NCI-H2171 treated with DMSO at 0.1 percent for 48 hours (cell line): ENCODE data around the gene PUS1.

Experiments
- DNase-seq: peaks from one replicate; lab custom pipeline; 2025; lab: John Stamatoyannopoulos, UW

The PUS1 gene

DNA sequence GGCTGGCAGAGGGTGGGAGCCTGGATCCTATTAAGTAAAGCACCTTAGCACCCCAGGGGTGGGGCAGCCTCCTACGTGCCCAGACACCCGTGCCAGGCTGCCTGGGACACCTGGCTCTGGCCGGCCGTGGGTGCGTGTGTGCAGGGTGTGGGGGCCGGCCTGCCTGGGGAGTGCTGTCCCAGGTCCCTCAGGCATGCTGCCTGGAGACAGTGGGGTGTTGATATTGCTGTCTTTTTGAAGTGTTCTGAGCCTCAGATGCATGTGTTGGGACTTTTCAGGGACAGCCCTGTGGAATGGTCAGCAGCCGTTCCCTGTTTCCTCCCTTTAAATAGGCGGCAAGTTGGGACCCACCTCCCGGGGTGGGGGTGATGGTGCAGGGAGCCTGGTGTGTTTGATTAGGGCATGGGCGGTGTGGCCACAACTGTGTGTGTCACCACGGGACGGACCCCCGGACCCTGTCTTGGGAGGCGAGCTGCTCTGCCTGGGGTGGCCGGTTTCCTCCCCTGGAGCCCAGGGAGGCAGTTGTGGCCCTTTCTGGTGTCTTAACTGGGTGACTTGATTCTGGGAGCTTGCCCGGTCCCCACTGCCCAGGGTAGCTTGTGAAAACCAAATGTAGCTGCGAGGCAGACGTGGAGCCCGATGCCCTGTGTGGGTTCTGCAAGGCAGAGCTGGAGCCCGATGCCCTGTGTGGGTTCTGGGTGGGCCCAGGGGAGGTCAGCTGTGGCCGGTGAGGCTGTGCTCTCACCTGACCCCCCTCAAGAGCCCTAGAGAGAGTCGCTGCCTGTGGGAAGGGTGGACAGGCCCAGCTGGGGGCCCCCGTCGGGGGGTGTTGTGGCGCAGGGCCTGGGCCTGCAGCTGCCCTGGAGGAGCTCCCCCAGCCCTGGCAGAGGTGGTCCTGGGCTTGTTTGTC lies 26.5 kb upstream of the PUS1 start:
- no peak for DNase-seq

DNA sequence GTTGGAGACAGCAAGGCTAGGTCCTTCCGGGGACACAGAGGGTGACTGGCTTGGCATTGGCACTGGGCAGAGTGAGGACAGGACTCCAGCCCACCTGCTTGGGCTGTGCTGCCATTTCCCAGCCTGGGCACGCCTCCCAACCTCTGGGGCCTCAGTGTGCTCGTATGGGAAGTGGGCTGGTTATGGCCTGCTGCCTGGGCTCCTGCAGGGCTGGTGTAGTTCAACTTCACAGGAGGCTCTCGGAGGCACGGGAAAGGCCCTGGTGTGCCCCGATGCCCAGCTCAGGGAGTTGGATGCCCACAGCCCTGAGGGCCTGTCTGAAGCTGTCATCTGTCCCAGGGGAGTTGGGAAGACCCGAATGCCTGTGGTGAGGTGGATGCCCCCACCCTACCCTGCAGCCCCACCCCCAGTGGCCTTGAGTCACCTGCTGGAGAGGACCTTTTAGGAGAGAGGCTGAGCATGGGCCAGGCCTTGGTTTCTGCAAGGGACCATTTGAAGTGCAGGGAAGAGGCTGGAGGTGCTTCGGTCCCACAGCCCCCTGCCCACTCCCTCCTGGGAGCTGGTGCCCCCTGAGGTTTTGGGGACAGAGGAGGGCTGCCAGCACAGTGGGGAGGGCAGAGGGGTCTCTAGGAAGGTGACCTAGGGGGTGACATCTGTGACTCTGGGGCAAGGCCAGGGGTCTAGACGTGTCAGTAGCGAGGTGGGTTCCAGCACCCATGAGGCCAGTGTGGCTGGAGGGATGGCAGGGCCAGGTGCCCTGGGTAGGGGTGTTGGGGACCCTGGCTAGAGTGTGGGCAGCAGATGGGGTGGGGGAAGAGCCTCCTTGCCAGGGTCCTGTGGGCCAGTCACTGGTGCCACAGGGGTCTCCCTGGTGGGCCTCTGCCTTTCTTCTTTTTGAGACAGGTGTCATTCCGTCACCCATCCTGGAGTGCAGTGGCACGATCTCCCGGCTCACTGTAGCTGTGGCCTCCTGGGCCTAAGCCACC lies 25.5 kb upstream of the PUS1 start:
- DNase-seq: no peak

DNA sequence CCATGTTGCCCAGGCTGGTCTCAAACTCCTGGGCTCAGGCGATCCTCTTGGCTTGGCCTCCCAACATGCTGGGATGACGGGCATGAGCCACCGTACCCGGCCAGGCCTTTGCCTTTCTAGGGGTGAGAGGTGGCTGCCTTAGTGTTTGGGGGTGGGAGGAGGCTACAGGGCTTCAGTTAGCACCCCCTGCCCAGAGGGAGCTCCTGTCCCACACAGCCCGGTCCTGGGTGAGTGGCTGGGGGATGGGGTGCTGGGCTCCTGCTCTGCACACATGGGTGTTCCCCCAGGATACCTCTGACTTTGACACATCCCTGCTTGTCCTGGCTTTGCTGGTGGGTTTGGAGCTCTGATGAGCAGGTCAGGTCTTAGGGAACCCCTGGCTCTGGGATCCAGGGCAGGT lies 24.7 kb upstream of the PUS1 start:
- no peak for DNase-seq

DNA sequence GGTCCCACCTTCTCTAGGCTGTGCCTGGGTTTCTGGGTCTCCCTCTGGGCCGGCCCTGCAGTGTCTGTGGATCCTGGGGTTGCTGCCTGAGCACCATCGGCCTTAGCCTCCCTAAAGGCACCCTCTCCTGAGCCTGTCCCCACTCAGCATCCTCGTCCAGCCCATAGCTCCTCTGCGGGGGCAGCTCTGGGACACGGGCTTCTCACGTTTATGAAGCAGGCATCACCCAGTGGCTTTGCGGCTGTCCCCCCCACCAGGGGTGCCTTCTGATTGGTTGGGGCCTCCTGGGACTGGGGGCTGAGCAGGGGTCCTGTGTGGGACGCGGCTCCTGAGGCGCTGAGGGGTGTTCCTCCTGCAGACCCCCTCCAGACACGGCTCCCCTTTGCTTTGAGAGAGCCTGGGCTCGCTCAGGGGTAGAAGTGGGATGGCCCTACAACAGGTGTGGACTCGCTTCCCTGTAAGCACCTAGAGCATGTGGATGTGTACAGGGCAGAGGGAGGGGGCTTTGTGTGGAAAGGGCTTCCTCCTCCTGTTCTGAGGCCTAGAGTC lies 23.9 kb upstream of the PUS1 start:
- no peak for DNase-seq

DNA sequence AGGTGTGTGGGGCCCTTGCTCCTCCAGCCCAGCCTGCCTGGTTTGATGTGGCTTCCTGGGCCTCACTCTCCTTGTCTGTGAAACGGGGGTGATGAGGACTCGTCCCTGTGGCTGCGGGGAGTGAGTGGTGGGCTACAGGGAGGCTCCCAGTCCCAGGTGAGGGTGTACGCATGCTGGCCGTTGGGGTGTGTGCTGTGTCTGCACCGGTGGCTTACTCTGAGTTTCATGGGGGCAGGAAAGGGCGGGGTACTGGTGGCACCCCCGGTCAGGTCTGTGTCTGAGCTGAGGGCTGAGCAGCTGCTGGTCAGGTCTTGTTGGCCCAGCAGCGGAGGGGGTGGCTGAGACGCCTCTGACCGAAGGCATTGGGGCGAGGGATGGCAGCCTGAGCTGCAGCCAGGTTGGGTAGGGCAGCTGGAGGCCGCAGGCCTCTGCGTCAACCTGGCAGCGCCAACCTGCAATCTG lies 23.4 kb upstream of the PUS1 start:
- DNase-seq: no peak

DNA sequence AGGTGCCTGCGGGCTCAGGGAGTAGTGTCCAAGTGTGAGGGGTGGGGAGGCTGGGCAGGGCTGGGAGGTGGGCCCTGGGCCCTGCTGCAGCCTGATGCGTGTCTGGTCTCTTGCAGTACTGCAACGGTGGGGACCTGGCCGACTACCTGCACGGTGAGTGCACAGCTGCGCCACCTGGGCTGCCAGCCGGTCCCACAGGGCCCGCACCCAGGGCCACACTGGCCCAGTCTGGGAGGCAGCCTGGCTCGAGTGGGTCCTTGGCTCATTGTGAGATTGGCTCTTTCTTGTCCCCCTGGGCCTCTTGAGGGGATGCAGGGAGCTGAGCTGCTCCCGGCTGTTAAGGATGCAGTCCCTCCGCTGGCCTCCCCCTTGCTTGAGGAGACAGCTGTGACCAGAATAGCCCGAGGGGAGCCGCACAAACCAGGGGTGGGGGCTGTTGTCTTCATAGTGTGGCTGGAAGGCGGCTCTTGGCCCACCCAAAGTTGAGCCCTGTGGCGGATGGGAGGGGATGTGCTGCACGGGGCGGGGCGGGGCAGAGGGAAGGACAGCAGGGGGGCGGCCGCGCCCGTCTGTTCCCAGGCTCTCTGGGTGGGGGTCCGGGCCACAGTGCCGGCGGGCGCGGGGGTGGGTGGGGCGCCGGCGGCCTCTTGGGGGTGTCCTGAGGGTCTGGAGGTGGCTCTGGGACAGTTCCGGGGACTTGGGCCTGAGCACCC lies 21.5 kb upstream of the PUS1 start:
- DNase-seq: no peak

DNA sequence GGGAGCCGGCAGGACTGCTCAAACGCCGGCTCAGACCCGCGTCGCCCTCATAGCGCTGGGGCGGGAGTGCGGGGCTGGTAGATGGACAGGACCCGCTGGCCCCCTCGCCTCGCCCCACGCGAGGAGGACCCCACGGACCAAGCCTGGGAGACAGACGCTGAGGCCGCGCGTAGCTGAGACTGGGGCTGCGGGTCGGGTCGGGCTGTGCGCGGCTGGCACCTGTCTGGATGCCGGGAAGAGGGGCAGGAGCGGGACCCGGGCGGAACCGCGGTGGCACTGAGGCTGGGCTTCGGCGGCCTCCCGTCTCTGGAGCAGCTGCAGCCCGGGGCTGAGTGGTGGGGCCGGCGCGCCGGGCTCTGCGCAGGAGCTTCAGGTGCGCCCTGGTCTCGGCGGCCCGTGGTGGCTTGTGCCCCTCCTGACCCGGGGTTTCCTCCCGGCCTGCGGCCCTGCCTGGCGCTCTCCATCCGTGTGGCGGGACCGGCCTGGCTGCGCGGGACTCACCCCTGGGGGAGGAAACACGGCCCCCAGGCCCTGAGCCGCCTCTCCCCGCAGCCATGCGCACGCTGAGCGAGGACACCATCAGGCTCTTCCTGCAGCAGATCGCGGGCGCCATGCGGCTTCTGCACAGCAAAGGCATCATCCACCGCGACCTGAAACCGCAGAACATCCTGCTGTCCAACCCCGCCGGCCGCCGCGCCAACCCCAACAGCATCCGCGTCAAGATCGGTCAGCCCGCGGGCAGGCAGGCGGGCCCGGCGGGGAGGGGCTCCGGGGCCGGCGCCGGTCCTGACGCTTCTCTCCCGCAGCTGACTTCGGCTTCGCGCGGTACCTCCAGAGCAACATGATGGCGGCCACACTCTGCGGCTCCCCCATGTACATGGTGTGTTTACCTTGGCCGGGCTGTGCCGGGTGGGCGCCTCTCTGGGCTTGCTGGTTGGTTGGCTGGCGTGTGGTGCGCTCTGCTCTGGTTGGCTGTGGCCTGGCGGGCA lies 20.7 kb upstream of the PUS1 start:
- no peak for DNase-seq

DNA sequence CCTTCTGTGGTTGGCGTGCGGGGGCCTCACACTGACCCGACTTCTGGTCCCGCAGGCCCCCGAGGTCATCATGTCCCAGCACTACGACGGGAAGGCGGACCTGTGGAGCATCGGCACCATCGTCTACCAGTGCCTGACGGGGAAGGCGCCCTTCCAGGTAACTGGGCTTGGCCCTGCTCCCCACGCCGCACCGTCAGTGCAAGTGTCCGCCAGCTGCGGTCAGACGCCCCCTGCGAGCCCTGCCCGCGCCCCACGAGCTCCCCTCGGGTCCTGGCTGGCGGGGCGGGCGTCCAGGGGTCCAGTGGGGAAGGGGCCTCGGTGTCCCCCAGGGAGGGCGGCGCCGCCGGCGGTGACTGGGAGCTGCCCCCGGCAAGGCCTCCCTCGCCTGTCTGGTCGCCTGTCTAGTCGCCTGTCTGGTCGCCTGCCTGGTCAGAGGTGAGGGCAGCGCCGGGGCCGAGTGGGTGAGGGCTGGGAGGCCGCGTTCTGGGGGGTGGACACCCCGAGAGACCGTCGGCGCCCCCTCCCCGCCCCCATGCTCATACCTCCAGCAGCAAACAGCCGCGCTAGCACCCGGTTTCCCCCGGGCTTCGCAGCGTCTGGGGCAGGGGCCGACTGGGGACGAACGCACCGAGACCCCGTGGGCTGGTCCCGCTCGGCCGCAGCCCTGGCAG lies 19.9 kb upstream of the PUS1 start:
- no peak for DNase-seq

DNA sequence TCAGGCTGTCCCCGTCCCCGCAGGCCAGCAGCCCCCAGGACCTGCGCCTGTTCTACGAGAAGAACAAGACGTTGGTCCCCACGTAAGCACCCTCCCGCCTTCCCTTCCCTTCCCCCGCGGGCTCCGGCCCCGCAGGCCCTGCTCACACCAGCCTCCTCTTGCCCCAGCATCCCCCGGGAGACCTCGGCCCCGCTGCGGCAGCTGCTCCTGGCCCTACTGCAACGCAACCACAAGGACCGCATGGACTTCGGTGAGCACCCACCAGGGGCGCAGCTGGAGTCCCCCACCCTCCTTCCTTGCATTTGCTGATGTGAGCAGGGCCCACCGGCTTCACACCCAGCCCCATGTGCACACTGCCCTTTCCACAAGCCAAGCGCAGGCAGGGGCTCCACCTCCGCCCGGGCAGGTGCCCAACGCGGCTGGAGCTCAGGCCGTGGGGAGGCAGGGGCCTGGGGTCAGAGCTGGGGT lies 19.3 kb upstream of the PUS1 start:
- no peak for DNase-seq

DNA sequence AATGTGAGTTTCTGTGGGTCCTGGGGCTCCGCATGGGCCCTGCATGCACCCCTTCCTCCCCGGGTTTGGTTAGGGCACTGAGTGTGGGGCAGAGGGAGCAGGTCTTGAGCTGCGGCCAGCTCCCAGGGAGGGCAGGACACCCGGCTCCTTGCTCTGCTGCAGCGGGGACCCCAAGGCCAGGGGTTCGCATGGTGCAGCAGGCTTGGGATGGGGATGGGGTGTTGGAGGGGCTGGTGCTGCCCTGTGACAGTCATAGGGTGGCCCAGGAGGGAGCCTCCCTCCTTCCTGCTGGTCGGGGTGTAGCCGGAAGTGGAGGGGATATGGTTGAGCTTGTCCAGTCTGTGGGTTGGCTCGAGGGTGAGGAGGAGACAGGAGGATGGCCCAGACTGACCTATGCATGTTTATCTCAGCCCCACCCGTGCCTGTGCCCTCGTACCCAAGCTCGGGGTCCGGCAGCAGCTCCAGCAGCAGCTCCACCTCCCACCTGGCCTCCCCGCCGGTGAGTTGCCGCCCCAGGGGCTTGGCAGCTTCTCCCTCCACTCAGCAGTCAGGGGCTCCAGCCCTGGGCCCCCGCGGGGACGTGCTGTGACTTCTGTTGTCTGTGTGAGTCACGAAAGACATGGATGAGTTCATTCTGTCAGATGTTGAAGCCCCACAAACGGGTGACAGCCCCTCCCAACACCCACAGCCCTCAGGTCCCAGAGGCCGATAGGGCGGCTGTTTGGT lies 18.6 kb upstream of the PUS1 start:
- DNase-seq: no peak

DNA sequence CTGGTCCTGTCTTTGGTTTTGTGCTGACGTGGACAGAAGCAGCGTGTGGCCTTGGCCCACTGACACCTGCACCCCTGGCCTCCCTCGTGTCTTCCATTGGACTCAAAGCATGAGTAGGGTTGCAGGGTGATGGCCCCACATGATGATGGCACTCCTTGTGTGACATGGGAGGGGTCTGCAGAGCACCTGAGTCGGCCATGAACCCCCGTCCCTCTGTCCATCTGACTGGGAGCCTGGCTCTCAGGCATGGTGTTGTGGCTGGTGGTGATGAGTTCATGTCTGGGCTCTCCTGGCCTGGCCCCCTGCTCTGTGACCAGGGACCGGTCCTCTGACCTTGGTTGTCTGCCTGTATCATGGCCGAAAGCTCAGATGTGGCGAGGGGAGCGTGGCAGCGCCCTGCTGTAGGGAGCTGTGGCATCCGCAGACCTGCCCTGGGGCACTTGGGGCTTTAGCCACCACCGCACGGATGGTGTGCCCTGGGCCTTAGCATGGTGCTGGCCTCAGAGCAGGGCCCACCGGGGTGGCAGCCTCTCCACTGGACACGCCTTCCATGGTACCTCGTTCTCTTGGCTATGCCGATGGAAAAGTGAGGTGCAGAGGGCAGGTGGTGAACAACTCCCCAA lies 17.9 kb upstream of the PUS1 start:
- no peak for DNase-seq

DNA sequence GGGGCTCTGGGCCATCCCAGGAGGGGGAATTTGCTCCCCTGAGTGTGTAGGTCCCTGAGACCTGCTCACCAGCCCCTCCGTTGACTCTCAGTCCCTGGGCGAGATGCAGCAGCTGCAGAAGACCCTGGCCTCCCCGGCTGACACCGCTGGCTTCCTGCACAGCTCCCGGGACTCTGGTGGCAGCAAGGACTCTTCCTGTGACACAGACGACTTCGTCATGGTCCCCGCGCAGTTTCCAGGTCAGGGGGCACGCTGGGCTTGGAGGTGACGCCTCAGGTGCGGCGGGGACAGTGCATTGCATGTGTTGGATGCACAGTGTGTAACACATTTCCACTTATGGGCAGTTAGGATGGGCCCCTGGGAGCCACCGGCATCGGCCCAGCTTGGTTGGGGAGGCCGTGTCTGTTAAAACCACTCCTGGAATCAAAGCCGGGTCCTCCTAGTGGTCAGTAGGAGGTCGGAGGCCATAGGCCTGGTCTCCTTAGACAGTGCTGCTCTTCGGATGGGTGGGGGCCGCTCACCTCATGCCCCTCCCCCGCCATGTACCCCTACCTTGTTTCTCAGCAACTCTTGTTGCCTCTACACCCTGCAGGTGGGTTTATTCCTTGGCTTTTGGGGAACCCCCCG lies 17.1 kb upstream of the PUS1 start:
- DNase-seq: no peak

DNA sequence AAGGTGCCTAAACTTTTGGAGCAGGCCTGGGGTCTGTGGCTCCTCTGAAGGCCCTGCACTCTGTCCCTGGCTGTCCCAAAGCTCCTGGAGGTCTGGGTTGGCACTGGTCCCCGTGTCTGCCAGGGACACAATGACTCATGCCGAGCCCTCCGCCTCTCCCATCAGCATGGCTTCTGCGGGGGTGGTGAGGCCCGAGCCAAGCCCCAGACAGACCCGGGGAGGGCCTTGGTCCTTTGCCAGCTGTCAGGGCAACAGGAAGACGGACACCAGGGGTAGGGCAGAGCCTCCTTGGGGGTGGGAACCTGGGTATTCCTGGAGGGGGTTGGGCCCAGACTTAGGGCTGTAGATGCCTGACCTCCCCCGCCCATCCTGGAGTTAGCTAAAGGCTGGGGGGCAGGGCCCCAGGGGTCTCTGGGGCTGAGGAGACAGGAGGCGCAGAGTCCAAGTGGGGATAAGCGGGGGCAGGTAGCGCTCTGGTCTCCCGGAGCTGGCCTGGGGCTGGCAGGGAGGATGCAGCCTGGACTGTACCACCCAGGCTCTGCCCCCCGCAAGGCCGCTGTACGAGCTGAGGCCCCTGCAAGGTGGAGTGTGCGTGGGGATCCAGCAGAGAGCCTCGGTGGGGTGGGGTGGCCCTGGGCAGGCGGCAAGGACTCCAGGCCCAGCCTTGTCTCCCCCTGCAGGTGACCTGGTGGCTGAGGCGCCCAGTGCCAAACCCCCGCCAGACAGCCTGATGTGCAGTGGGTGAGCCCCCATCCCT lies 16.4 kb upstream of the PUS1 start:
- no peak for DNase-seq

DNA sequence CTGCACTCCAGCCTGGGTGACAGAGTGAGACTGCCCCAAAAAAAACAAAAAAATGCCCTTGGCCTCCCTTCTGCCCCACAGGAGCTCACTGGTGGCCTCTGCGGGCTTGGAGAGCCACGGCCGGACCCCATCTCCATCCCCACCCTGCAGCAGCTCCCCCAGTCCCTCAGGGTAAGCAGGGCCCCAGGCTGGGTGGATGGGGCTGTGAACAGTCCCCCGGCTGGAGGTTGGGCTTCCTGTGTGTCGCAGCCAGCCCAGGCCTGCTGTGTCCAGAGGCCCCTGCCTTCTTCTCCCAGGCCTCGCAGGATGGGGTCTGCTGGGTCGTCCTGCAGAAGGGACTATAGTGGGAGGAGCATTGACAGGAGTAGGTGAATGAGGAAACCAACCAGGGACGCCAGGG lies 15.4 kb upstream of the PUS1 start:
- no peak for DNase-seq

DNA sequence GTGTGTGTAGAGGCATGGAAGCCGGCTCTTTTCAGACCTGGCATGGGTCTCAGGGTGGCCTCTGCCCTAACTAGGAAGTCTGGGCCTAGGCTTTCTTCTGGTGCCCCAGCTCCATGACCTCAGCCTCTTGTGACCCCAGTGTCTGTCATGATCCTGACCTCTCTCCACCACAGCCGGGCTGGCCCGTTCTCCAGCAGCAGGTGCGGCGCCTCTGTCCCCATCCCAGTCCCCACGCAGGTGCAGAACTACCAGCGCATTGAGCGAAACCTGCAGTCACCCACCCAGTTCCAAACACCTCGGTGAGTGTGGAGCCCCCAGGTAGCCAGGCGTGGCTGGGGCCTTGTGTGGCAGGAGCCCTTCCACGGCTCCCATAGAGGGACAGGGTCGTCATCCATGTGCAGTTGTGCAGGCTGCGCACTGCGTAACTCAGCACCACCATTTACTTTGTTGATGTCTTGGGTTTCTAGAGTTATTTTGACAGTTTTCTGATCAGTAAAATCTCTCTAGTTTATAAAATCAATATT lies 14.8 kb upstream of the PUS1 start:
- DNase-seq: no peak

DNA sequence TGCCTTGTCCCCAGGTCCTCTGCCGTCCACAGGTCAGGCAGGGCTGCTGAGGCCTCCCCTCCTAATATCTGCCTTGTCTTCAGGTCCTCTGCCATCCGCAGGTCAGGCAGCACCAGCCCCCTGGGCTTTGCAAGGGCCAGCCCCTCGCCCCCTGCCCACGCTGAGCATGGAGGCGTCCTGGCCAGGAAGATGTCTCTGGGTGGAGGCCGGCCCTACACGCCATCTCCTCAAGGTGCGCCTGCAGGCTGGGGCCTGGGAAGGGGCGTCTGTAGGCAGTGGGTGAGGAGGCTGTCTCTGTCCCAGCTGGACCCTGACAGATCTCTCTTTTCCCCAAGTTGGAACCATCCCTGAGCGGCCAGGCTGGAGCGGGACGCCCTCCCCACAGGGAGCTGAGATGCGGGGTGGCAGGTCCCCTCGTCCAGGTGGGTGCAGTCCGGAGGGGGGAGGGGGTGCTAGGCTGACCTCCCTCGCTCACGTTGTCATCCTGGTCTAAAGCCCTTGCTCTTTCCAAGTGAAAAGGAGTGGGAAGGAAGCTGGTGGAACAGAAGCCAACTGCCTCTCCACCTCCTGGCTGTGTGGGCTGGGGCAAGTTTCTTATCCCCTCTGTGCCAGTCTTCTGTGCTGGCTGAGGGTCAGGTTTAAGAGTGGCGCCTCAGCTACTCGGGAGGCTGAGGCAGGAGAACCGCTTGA lies 13.9 kb upstream of the PUS1 start:
- DNase-seq: no peak

DNA sequence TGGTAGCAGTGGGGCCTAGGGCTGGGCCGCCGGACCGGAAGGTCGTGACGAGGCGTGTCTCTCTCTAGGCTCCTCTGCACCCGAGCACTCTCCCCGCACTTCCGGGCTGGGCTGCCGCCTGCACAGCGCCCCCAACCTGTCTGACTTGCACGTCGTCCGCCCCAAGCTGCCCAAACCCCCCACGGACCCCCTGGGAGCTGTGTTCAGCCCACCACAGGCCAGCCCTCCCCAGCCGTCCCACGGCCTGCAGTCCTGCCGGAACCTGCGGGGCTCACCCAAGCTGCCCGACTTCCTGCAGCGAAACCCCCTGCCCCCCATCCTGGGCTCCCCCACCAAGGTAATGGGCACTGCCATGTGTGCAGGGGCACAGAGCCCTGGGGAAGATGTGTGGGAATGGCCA lies 13.3 kb upstream of the PUS1 start:
- no peak for DNase-seq
